HK-2 (cell line): ENCODE data around the gene ADAM11.
"Not testable (repeated sequence)": the region's sequence is repeated elsewhere in the genome, so short reads cannot be mapped to it uniquely, and the experiment has no call there.

Source experiments
- DNase-seq: peaks from one replicate; pipeline ENCODE4 v3.0.0-alpha.2; 2018; ENCODE audit not compliant: unreplicated experiment

ADAM11 gene

DNA sequence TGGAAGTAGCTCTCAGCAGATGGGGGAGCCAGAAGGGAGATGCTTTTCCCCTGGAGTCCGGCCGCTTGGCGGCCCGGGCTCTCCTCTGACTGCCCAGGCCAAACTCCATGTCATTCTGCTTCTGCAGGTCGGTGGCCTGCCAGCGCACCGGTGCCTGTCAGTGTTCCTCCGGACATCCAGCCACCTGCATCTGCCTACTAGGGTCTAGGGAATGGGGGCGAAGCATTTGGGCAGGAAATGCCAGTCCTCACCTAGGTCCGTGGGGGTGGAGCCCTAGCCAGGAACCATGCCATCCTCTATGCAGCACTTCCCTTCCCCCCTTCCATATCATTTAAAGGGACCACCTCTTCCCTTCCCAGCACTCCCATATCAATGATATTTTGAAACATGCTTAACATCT lies 37.1 kb downstream of the ADAM11 start:
- DNase-seq: no peak

DNA sequence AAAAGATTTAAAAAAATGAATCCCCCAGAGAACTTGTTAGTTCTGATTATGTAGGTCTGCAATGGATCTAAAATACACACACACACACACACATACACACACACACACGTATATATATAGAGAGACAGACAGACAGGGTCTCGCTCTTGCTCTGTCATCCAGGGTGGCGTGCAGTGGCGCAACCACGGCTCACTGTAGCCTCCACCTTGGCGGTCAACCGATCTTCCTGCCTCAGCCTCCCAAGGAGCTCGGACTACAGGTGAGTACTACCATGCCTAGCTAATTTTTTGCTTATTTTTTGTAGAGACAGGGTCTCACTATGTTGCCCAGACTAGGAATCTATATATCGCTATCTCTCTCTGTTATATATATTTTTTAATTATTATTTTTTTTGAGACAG lies 37.9 kb downstream of the ADAM11 start:
- no peak for DNase-seq

DNA sequence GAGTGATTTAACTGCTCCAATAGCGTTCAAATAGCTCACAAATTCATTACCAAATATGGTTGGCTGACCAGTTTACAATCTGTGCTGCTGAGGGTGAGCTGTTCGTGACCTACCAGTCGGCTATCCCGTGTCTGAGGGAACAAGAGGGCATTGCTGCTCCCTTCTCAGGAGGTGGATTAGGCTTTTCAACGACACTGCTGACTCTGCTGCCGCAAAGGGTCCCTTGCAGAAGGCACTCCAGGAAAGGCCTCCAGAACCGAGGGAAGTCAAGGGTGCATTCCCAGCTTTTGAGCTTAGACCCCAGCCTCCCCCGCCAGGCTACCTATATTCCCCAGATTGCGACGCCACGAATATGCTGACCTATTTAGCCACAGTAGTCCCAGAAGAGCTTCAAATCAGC lies 39.0 kb downstream of the ADAM11 start:
- no peak for DNase-seq

DNA sequence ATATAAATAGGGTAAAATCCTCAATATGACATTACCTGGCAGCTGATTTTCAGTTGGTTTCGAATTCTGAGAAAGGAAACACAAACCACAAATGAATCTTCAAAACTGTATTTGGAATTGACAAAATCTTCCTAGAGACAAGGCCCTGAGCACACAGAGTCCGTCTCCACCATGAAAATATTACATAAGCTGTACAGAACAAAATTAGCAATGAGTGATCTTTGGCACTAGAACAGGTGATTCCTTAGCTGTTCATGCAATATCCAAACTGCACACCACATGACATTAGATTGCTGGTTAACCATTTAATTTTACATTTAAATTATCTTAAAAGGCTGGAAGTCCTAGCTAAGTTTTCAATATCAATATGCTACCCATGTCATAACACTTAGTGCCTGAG lies 39.6 kb downstream of the ADAM11 start:
- DNase-seq: no peak

DNA sequence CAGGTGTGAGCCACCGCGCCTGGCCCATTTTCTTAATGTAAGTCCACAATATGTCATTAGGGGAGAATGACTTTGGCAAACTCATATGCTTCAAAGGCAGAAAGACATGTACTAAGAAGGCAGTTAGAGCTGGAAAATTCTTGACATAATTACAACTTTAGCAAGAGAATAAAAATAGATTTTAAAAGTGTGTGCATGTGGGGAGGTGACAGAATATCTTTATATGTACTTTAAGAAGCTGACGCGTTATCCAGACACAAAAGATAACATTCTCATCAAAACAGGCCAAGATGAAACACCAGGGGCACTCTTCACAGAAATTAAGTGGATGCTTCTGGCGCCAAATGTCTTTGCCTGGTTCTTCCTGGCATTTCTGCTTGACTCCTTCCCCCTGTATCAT lies 43.1 kb downstream of the ADAM11 start:
- DNase-seq: no peak

DNA sequence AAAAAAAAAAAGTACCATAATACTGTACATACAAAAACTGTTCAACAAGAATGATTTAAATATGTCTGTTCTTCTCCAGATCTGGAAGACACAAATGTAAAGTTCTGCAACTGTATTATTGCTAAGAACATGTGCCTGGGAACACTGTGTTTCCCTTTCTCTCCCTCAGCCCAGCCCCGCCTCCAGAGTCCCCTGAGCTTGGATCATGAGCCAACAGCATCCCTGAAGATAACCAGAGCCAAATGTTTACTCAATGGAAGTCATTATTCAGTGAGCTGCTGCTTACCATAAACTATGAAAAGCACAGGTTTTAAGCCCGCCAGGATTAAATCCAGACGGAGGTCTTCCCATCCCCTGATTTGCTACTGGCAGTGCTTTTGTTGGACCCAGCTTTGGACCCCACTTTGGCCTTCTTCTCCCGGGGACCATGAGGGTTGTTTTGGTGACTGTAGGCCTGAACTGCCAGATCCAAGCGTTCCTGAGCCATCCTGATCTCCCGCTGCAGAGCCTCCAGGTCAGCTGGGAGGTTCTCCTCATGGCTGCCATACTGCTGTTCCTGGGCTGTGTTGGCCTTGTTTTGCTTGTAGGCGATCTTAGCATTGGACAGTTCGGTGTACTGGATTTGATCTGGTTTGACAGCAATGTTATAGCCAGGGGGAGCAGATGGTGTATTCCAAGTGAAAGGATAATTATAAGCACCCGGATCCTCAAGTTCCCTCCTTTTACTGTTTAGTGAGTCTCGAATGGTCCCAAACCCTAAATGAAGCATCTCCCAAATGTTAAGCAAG lies 45.7 kb downstream of the ADAM11 start:
- no peak for DNase-seq

DNA sequence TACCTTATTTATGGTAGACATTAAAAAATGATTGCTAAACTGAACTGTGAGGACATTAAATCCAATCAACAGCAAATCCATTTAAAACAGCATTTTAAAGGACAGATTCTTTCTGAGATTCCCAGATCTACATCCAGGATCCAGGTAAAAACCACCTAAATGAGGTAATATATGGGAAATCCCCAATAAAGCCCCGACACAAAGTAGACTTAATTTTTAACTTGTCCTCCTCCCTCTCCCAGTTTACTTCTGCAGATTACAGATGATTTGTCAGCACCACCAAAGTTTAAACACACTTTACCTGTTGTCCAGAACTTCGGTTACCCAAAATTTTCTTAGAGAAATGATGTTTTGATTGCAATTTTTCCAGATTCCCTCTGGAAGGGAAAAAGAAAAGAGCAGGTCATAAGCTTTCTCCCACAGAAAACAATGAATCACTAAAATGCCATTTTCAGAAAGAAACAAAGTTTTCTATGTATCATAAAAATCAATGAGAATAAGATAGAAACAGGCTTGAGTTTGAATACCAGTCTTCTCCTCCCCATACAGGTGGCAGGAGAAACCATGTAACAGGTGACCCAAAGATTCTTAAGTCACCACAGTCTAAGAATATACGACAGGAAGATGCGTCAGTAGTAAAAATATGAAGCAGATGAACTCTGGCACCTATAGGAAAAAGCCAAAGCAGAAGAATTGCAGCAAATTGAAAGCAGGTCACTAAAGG lies 48.5 kb downstream of the ADAM11 start:
- DNase-seq: no peak

DNA sequence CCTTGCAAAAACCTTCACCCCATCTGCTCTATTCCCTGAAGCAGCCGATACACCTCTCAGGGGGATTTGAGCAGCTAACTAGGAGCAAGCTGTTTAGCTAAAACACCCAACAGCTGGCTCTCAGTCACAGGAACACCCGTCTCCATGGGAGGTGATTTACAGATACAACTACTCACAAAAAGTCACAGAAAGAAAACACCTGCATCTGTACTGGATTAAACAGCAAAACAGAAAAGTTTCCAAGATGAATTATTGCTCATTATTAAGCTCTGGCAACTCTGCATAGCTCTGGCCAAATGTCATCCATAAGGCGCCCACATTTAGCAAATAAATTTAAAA lies 49.0 kb downstream of the ADAM11 start:
- no peak for DNase-seq

DNA sequence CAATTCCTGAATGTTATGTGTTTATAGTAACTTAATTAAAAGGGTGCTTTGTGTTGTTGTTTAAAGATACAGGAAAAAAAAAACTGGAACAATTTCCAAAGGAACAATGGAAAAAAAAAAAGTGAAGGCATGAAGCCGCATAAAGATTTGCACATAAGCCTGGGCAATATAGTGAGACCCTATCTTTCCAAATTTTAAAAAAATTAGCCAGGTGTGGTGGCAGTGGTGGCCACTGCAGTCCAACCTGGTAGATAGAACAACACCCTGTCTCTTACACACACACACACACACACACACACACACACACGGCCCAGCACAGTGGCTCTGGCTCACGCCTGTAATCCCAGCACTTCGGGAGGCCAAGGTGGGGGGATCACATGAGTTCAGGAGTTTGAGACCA lies 49.4 kb downstream of the ADAM11 start:
- DNase-seq: no peak

DNA sequence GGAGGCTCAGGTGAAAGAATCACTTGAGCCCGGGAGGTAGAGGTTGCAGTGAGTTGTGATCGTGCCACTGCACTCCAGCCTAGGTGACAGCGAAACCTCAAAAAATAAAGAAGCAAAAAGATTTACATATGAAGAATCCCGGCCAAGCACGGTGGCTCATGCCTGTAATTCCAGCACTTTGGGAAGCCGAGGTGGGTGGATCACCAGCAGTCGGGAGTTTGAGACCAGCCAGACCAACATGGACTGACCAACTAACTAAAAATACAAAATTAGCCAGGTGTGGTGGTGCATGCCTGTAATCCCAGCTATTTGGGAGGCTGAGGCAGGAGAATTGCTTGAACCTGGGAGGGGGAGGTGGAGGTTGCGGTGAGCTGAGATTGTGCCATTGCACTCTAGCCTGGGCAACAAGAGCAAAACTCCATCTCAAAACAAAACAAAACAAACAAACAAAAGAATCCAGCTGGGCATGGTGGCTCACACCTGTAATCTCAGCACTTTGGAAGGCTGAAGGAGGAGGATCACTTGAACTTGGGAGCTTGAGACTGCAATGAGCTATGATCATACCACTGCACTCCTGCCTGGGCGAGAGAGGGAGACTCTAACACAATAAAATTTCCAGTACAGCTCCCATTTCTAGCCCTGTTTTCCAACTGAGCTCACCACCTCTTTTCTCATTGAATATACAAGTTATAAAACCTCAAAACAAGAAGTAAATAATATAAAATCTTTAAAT lies 50.0 kb downstream of the ADAM11 start:
- DNase-seq: not testable (repeated sequence)

DNA sequence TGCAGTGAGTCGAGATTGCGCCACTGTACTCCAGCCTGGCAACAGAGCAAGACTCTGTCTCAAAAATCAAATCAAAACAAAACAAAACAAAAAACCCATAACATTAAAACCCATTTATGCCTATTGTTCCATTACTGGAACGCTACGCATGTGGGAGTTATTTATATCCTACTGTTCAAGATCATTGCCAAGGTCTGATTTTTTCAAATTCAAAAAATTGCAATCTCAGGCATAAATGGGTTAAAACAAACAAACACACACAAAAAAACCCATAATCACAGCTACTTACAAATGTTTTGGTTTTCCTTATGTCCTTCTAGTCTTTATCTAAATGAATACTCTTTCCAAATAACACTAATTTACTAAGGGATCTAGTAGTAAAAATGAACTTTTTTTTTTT lies 53.5 kb downstream of the ADAM11 start:
- no peak for DNase-seq

DNA sequence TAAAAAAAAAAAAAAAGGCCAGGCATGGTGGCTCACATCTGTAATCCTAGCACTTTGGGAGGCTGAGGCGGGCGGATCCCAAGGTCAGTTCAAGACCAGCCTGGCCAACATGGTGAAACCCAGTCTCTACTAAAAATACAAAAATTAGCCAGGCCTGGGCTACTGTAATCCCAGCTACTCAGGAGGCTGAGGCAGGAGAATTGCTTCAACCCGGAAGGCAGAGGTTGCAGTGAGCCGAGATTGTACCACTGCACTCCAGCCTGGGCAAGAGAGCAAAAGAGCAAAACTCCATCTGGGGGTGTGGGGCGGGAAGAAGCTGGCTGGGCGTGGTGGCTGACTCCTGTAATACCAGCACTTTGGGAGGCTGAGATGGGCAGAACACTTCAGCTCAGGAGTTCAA lies 59.7 kb downstream of the ADAM11 start:
- DNase-seq: not testable (repeated sequence)

DNA sequence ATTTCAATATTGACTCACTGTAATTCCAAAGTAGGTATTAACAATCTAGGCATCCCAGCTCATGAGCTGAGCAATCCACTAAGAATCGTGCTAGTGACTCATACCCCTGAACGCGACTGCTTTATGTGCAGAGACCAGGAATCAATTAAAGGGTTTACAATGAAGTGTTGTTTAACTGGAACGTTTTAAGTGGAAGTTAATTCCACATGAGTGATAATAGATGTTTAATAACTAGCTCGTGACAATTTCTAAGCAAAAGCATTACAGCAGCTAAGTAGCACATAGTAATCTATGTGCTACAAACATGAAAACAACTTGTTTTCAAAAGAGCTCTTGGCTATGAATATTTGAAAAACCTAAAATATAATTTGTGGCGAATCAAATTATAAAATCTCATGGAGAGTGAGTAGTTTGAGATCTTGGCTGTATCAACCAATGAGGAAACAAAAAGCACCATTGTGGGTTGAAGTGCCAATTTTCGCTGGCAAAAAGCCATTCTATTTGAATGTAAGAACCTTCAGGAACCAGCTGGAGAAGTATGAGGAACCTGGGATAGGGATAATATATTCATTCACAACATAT lies 61.9 kb downstream of the ADAM11 start:
- DNase-seq: no peak

DNA sequence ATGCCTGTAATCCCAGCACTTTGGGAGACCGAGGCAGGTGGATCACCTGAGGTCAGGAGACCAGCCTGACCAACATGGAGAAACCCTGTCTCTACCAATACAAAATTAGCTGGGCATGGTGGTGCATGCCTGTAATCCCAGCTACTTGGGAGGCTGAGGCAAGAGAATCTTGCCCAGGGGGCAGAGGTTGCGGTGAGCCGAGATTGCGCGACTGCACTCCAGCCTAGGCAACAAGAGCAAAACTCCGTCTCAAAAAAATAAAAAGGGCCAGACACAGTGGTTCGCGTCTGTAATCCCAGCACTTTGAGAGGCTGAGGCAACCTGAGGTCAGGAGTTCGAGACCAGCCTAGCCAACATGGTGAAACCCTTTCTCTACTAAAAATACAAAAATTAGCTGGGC lies 66.4 kb downstream of the ADAM11 start:
- DNase-seq: not testable (repeated sequence)

DNA sequence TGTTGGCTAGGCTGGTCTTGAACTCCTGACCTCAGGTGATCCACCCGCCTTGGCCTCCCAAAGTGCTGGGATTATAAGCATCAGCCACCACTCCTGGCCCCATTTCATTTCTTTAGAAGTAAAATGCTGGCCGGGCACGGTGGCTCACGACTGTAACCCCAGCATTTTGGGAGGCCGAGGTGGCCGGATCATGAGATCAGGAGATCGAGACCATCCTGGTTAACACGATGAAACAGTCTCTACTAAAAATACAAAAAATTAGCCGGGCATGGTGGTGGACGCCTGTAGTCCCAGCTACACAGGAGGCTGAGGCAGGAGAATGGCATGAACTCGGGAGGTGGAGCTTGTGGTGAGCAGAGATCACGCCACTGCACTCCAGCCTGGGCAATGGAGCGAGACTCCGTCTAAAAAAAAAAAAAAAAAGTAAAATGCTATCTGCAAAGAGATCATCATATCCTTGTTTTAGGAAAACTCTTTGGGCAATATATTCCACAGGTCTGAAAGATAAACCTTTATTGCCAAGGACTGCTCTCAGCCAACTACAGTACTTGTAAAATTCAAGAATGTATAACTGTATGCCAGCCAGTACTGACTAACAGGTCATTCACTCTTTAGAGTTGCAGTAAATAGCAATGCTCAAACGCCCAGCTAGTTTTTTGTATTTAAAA lies 67.5 kb downstream of the ADAM11 start:
- DNase-seq: peak; percentile 34

DNA sequence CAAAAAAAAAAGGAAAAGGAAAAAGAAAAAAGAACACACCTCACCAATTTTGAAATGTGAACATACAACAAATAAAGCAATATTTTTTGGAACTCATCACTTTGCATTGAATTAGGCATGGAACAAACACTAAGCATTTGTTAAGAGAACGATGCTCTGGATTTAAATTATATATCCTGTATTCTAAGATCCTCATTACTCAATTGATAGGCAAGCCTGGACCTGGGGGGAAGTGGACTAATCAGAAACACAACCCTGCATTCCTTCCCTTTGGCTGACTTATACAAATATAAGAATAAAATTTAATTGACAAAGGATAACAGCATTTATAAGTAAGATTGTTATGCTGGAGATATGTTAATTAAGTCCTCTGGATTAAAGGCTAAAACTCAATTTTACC lies 69.1 kb downstream of the ADAM11 start:
- DNase-seq: no peak

DNA sequence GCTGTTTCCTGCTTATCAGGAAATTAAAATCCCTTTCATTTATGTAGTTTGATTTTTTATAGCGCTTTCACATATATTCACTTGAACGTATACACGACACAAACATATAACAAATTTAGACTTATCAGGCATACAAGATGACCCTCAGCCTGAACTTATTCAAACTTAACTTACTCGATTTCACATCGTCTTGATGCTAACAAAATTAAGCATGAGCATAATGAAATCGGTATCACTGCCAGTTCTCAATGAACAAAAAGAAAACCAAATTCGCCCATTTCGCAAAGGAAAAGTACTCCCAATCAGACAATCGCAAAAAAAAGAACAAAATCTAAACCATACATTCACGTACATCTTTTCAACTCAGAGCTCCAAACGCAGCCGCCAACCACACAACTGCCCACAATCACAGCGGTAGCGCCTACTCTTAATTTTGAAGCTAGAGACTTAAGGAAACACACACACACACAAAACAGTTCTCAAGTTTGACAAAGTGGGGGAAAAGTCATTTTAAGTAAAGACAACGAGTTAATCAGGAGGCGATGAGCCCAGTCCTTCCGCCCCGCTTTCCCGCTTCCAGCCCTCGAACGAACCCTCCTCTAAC lies 70.2 kb downstream of the ADAM11 start:
- DNase-seq: no peak

DNA sequence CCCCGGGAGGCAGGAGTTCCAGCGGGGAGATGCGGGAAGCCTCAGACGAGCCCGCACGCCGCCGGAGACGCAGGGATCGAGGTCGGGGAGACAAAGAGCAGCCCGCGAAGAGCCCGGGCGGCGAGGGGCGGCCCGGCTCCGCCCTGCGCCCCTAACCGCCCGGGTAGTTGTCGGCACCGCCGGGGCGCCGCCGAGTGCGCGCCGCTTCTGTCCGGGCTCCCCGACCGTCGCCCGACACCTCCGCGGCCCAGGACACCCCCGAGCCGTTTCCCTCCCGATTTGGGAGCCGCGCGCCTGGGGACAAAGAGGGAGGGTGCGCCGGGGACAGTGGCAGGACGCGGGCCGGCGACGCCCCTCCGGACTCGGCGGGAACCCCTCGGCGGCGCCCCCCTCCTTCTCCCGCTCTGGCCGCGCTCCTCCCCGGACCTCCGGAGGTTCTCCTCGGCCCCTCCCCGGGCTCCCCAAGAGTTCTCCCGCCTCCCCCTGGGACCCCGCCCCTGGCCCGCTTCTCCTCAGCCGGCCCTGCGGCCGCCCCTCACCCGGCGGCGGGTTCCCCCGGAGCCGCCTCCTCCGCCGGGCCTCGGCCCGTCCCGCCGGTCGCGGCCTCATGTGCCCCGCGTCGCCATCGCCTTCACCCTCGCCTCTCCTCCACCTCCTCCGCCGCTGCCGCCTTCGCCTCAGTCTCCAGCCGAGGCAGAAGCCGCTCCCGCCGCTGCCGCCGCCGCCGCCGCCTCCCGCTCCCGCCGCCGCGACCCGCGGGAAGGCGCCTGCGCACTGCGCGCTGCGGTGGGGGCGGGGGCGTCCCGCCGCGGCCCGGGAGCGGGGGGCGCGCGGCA lies 71.0 kb downstream of the ADAM11 start, which contains the start of gene GJC1:
TSS of gene GJC1 (minus strand) at position 765 of the 836 bp plus-strand sequence. CDS start 24,470 bp downstream, outside the sequence.
- DNase-seq: peak; percentile 64

DNA sequence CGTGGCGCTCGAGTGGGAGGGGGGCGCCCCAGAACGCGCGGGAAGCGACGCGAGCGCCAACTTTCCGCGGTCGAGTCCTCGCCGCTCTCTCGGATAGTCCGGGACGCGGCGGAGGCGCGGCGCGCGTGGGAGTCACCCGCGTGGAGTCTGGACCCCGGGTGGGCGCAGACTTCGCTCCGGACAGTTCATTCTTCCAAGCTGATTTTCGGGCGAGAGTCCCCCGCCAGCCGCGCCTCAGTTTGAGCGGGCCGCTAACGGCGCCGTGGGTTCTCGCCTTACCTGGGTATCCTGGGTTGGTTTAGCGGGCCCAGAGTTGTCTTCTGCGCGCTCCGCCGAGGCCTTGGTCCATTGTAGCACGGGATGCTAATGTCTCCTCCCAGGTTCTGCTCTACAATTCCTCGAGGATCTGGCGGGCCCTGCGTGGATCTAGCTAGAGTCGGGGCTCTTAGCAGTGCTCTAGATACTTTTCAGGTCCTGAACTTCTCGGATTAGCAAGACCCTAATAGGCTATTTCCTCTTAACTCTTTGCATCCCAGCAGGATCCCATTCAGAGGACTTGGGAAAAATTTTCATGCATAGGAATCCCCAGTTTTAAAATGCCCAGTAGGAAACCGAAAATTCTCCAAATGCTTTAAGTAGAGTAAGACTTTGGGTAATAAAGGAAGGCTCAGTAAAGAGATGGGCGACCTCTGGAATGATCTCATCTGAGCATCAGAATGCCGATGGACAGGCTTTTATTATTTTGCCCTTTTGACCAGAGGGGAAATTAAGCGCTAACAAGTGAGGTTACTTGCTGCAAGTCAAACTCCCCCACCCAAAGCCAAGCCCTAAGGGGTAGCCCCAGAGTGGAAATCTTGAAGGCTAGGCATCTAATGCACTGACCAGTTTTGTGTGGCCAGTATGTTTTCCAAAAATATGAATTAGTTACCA lies 71.8 kb downstream of the ADAM11 start:
- DNase-seq: peak; percentile 52
